HG02759 (cell line): ENCODE data around the gene RGS6.

Source experiments
- ATAC-seq: cut with Tn5 transposase; IDR thresholded peaks from one replicate; pipeline ENCODE4 v1.9.1; 2021; ENCODE audit warnings: mild to moderate bottlenecking, moderate library complexity; ENCODE audit not compliant: unreplicated experiment

Gene RGS6

GRCh38 chr14:72546344-72547016, 614.3 kb downstream of the RGS6 start:
- ATAC-seq = no peak

- no peak for ATAC-seq
Measured at GRCh38 chr14:72547999-72548398, 615.8 kb downstream of the RGS6 start.

GRCh38 chr14:72549026-72549425, 616.8 kb downstream of the RGS6 start:
- no peak for ATAC-seq

DNA sequence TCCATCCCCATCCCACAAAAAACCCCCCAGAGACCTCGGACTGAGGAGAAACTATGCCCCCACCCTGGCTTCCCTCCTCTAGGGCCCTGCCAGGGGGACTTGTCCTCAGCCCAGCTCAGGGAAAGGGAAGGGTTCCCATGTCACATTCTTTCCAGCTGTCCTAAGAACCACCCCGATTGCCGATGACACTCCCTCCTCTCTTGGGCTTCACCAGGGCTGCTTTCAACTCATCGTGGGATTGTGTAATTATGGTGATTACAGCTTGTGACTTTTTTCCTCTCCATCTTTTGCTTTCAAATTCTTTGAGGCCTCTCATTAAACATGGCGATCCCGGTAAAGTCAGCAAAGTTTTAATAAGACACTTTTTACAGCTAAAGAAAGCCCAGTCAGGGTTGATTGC, 617.6 kb downstream of the RGS6 start:
- no peak for ATAC-seq

GRCh38 chr14:72550513-72550912, 618.3 kb downstream of the RGS6 start:
- no peak for ATAC-seq

- no peak for ATAC-seq
Measured at GRCh38 chr14:72552236-72552635, 620.0 kb downstream of the RGS6 start.

DNA sequence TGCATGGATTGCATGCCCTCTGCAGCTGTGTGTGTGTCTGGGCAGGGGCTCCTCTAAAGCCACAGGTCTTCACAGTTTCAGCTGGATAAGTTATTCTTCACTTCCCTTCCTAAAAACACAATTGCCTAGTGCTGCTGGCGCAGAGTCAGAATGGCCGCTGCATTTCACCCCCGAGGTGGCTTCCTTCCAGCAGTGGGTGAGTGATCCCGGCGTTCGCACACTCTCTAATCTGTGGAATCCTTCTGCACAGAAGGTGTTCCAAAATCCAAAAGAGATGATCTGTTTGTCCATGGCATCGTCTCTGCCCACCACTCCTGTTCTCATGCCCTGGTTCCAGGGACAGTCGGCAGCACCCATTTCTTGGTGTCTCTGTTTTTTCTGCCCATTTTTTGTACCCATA, 620.9 kb downstream of the RGS6 start:
- ATAC-seq = no peak

DNA sequence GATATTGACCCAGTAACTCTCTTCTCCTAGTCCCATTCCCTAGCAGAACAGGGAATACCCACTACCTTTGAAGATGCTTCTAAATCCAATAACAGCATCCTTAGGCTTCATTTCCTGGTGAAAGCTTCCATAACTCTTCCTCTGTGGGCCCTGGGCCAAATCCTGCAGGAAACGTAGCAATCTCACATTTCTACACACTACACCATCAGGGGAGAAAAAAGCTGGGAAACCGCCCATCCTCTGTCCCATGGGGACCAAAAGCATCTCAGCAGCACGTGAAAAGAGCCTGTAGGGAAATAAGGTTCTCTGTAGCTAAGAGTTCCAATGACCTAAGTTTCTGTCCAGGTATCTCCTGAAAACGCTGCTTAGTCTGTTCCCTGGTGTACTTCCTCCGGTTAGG, 621.4 kb downstream of the RGS6 start:
- ATAC-seq = no peak

GRCh38 chr14:72554401-72554800, 622.2 kb downstream of the RGS6 start:
- no peak for ATAC-seq

DNA sequence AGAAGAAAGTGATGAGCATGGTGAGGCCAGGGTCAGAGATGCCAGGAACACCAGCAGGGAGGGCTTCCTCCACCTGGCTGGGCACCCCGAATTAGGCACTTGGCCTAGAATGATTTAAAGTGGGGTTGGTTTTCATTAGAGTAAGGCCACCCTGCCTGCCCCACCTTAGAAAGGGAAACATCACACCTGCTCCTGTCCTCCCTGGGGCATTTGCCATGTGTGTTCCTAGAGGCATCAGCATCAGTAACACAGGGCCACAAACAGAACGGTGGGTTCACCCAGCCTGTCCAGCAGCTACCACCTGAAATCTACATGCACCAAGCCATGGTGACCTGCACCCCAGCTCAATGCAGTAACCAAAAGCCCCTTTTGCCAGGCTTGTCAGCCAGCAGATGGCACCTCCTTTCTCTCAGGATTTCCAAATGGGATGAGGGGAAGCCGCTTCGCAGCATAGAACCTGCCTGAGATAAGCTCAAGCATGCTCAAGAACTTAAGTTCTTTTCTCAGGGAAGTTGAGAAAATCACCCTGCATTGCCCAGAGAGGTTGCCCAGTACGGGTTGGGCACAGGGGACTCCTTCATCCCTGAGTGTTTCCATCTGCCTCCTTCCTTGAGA, 622.9 kb downstream of the RGS6 start:
- no peak for ATAC-seq

DNA sequence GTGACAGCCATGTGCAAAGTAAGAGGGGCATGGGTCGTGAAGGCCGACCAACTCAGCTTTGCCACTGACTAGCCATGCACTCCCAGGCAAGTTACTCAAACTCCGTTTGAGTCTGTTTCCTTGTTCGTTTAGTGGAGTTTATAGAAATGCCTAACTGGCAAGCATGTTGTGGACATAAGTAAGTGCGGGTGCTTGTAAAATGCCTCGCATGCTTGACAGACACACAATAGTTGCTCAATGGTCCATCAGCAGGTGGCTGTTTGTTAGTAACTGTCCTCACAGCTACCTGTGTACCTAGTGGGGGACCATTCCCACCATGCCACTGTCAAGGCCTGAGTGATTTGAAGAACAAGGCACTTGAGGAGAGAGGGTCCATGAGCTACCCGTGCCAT, 623.4 kb downstream of the RGS6 start:
- ATAC-seq = no peak

GRCh38 chr14:72557671-72558070, 625.4 kb downstream of the RGS6 start:
- no peak for ATAC-seq

GRCh38 chr14:72558721-72559120, 626.5 kb downstream of the RGS6 start:
- no peak for ATAC-seq

- ATAC-seq = no peak
Measured at GRCh38 chr14:72559202-72559601, 627.0 kb downstream of the RGS6 start.

DNA sequence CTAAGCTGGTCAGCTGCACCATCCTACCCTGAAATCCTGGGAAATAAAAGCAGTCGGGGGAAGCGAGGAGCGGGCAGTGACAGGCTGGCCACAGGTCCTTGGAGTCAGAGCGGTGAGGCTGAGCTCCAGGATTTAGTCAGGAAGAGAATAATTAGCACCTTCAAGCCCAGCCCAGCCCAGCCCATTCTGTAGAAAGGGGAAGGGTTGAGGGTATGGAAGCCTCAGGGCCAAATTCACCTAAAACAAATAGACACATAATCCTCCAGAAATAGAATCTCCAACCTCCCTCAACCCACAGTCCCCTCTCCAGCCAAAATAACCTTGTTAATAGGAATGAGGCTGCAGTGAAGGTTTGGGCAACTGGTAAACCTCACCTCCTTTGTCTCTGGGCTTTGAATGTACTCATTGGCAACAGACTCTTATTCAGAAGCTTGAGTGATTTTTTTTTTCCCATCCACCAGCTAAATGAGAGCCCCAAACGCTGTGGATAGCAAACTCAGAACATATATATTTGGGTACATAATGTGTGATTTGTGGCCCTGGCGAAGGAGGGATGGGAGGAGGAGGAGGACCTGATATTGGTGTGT, 627.5 kb downstream of the RGS6 start:
- ATAC-seq = no peak

DNA sequence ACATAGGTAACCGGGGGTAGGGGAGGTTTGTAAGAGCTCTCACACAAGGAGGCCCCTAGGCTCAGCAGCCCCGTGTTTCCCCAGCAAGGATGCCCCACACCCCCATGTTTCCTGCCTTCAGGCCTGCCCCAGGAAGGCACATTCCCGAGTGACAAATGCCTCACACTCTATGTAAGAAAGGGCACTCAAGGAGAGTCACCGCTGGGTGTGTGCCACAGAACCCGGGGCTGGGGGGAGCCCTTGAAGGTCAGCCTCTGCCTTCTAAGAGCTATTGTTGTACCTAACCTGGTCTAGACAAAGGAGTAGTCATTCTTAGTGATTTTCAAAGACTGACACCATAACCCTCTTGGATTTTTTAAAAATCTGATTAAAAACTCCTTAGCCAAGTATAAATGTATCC, 628.1 kb downstream of the RGS6 start:
- ATAC-seq = no peak

- ATAC-seq = no peak
Measured at GRCh38 chr14:72560889-72561493, 628.8 kb downstream of the RGS6 start.

- no peak for ATAC-seq
Measured at GRCh38 chr14:72562300-72562699, 630.1 kb downstream of the RGS6 start.

DNA sequence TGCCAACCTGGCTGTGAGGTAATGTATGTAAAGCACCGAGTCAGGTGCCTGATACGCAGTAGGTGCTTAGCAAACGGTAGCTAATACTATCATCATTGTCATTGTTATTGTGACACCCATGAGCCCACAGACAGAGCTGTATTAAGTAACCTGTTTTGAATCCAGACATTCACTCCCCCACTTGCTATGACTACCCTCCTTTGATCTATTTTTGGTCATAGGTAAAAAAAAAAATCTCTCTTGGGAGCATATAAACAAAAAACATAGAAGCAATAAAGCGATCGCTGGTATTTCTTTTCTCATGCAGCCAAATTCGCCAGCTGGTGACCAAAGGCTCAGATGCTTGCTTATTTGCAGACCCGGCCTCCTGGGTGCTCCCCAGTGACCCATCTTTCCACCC, 631.4 kb downstream of the RGS6 start:
- no peak for ATAC-seq

- no peak for ATAC-seq
Measured at GRCh38 chr14:72565149-72565559, 632.9 kb downstream of the RGS6 start.

DNA sequence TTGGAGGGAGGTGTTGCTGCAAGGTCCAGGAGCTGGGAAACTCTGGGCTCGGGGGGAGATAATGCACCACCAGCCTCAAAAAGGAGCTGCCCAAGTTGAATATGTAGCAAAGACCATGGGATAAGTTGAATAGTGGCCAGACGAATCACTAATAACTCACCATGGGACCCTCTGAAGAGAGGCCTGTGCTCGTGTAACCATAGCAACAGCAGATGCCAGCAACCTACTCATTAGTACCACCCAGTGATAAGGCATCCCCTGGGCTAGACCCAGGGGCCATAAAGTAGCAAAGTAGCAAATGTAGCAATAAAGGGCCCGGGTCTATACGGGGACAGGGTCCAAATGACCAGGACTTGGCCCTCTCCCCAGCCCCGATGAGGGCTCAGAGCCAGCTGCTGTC, 633.7 kb downstream of the RGS6 start:
- ATAC-seq = no peak

GRCh38 chr14:72567226-72567625, 635.0 kb downstream of the RGS6 start:
- no peak for ATAC-seq
